ENCODE results near the gene SMCO2.

GRCh38 chr12:27549236-27549800 lies 102.8 kb downstream of the SMCO2 start:
- TF ChIP-seq EZH2phosphoT487 (conservative IDR thresholded peaks at IDR 0.05; ENCODE audit: low read length): no peak
- no peak for TF ChIP-seq CTCF (IDR thresholded peaks at IDR 0.05; ENCODE audit: insufficient read depth, low read length, poor library complexity, severe bottlenecking)
